Smooth muscle cell of the pulmonary artery (primary cell): Measurements from ENCODE around the gene INPP4A. TPM values are rescaled to one million over a fixed set of nuclear protein-coding genes. Genes with fewer than 3 reads are reported as not detected.

ENCODE experiments used
- total RNA-seq: library from RNA; depleted of rRNA; stranded (reverse); fragments of >200 nt; gene quantifications from 2 replicates; pipeline ENCODE4 v1.2.3, GENCODE V29; 2014

The INPP4A gene
- 36.6 and 54.9 TPM in 2 replicates for total RNA-seq

DNA sequence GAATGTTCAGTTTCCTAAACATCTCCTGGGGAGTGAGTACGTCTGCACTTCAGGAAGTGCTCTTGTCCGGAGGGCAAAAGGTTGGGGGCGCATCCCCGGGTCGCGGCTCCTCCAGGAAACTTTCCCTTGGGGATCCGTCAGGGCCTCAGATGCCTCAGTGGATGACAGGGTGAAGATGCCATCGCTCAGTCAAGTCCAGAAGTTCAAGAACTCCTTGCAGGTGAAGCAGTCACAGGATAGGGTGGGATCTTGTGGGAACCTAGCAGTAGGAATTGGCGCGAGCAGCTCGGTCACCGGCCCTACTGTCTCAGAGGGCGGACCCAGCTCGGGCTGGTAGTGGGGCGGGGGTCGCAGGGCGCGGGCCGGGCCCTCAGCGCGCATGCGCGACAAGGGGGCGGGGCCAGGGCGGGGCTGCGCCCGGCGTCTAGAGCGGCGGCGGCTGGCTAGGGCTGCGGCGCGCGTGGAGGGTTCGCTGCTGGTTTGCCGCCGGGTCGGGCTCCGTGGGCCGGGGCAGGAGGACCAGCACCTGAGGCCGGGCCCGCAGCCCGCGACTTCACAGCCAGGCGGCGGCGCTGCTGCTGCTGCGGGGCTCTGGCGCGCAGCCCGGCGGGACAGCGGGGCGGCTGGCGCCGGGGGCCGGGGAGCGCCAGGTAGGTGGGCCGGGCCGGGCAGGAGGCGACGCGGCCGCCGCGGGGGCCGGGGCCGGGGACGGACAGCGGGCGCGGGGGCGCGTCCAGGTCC lies at the start of gene INPP4A:
INPP4A (plus strand) TSS at position 423 of the 741 bp plus-strand sequence. CDS start 75,191 bp downstream, outside the sequence.

DNA sequence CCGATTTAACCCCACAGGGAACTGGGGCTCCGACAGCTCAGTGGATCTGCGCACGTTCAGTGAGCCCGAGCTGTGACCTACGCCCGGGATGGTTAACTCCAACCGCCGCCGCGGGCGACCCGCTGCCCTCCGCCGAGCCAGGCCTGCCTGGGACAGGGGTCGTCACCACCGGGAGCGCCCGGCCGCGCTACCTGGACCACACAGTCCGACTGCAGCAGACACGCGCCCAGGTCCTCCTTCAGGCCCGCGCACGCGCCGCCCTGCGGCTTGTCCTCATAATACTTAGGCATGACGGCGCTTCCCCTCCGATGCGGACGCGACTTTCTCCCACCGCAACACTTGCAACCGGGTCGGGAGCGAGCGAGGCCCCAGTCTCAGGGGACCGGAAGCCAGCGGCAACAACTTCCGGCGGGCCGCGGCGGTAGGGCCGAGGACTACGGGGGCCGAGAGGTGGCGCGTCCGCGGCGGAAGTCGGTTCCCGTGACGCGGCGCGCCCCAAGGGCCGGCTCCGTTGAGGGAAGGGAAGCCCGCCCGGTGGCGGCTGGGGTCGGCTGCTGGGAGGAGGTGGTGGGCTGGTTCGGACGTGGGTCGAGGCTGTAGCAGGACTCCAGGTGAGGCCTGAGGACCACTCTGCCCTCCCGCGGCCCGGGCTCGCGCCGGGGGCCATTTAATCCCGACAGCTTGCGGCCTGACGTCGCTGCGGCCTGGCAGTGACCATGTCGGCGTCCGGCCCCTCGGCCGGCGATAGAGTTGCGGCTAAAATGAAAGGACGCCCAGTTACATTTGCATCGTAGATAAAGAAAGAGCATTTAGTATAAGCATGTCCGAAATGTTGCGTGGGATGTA lies 163.7 kb downstream of the INPP4A start, which contains the start of the genes COA5 and UNC50:
COA5 (minus strand) TSS at position 397 of the 846 bp plus-strand sequence; CDS start at position 290, 107 bp downstream.
UNC50 (plus strand) TSS at position 474 of the 846 bp plus-strand sequence. CDS start 1,171 bp downstream, outside the sequence.

Other genes starting within 250 kb of the INPP4A start
- not detected in 2 replicates for gene CNGA3, start 98.4 kb upstream of the INPP4A start, total RNA-seq
- gene COA5, start 163.7 kb downstream of the INPP4A start, total RNA-seq: 18.5 and 24.5 TPM in 2 replicates
- 41.2 and 53.6 TPM in 2 replicates for gene UNC50, start 163.7 kb downstream of the INPP4A start, total RNA-seq